HG02852 (cell line): Measurements from ENCODE around the gene COMT.

Experiments used
- ATAC-seq: cut with Tn5 transposase; IDR thresholded peaks from one replicate; pipeline ENCODE4 v1.9.1; 2021; ENCODE audit warnings: mild to moderate bottlenecking, moderate library complexity; ENCODE audit not compliant: unreplicated experiment

Gene COMT

GRCh38 chr22:20009582-20010306 is 68.2 kb downstream of the COMT start:
- no peak for ATAC-seq

DNA sequence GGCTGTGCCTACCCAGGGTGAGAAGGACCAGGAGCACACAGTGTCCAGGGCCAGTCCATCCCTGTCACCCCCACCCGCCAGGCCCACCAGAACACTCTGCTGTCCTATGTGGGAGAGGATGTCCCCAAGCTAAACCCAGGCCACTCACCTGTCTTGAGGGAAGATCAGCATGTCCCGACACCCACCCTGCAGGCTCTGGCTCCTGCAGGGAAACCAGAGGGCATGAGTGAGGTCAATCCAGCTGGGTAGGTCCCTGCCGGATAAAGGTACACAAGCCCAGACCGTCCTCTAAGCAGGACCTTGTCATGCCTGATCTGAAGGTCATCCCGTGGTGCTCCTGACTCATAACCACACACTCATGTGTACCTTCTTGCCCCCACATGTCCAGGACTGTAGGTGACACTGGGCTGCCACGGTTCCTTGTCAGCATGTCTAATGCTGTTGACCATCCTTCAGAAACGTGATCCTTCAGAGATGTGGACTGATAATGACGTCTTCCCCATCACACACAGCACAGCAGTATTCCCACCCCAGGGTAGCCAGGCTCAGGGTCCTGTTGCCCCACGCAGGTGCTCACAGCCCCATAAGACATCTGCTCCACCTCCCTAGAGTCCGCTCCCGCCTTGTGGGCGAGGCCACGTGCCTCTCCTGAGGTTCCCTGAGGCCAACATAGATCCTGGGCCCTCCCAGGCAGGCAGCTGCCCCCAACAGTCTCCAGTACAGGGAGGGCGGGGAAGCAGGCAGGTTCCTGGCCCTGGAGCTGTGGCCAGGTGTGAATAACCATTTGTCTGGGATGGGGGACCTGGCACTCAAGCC is 68.9 kb downstream of the COMT start:
- ATAC-seq = no peak

DNA sequence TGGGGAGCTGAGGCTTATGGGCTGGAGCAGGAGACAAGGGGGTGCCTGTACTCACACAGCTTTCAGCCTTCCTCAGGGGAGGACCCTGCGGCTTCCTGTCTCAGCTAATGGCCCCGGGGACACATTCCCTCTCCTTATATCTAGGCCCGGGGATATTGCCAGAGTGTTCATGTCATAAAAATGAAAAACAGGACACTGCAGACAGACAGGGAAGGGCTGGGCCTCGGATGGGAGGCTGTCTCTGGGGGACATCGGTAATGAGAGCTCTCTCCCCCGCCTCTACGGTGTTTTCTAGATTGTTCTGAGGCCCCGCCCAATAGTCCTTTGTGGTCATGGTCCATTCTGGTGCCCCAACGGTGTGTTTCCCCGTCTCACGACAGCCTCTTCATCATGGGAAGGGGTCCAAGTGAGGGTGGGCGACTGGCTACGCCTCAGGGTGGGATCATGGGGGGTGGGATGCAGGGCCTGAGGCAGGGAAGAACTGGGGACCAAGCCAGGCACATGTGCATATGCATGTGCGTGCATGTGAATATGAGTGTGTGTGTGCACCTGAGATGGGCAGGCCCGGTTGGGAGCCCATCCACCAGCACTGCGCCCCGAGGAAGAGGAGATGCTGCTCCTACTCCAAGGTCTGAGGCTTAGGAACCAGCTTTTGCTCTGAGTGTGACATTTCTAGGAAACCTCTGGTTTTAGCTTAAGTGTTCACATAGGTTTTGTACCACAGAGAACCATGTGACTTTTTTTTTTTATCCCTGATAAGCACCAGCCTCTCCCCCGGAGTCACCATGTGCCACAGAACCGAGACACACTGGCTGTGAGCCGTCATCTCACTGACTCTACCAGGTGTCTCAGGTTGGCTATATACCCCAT is 69.8 kb downstream of the COMT start:
- ATAC-seq = no peak

DNA sequence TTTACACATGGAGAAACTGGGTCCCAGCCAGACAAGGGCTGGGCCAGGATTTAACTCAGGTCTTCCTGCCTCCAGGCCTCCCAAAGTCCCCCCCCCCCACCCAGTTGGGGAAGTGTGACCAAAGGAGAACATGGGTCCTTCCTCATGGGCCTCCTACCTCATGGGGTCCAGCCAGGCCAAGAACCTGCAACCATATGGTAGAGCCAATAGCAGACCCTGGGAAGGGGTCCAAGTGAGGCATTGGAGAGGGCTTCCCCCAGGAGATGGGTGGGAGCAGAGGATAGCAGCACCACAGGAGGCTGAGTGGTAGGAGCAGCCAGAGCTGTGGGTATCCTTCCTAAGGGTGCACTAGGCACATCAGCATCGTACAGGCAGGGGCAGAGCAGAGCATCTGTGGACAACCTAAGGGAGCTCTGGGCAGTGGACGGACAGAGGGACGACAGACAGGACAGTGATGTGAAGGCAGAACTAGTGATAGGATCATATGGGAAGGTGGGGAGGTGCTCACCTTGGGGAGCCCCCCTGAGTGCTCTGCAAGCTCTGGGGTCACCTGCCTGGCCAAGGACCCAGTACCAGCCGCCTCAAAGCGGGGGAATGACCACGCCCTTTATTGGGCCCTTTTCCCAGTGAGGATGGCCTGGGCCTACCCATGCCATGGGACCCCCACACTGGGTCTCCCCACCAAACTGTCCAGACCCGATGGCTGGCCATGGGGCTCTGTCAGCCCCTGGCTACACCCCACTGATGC is 70.6 kb downstream of the COMT start:
- ATAC-seq = no peak

DNA sequence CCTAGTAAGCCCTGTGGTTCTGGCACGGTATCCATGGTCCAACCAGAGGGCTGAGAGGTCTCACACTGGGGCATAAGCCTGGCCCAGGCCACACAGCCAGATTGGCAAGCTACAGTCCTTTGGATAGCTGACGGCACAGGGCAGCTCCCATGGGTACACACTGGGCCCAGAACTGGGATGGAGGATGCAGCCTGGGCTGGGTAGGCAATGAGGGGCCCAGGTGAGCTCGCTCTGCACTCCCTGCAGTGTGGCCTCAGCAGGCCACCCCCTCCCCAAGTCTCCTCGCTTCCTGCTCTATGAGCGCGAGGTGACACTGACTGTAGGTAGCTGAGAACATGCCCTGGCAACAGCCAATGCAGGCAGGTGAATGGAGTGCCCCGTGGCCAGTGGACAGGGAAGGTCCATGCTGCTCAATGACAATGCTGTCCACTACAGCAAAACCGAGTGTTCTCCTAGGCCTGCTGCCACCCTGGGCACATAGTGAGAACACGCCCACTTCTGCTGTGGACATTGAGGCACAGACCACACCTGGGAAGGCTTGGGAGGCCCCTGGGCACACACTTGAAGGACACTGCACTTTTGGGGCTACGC is 71.3 kb downstream of the COMT start:
- no peak for ATAC-seq

GRCh38 chr22:20013382-20013871 is 71.9 kb downstream of the COMT start:
- no peak for ATAC-seq

DNA sequence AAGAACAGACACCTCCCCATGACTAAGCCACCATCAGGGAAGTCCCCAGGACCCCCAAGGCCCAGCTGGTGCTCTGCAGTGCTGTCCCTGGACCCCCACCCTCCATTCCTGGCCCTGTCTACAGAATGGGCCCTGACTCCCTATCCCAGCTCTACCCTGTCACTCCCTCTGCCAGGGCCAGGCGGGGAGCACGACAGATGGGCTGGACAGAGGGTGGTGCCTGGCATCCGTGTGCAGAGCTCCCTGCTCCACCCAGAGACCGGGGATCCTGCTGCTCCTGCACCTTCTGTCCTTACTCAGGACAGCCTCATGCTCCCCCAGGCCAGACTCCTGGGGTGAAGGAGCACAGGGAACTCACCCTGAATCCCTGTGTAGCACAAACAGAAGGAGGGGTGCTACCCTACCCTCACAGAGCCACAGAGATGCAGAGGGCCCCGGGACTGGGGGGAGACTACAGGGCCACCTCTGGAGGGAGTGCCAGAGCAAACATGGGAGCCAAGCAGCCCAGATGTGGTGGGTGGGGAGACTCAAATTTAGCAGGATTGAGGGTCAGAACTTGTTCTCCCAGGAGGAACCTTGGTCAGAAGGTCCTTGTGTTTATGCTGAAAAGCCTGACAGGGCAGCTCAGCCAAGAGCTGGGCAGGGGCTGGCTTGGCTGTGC is 73.1 kb downstream of the COMT start:
- ATAC-seq = no peak

DNA sequence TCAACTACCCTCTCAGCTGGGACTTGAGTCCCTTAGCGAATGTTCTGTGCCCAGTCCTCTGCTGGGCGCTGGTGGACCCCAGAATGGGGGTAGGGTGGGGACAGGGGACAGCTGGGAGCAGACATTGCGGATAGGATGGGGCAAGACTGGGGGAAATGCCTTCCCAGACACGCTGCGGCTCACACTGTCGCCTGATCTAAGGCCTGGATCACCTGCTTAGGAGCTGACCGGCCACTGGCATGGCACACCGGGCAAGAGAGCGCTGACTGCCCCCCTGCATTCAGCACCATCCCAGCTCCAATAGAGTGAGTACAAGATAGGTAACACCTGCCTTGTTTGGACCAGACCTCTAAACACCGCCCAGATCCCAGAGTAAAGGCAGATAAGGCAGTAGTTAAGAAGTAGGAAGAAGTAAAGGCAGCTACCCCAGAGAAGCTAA is 73.6 kb downstream of the COMT start:
- no peak for ATAC-seq

- ATAC-seq = peak; percentile 2
Observed at GRCh38 chr22:20015971-20016733, 74.6 kb downstream of the COMT start.

DNA sequence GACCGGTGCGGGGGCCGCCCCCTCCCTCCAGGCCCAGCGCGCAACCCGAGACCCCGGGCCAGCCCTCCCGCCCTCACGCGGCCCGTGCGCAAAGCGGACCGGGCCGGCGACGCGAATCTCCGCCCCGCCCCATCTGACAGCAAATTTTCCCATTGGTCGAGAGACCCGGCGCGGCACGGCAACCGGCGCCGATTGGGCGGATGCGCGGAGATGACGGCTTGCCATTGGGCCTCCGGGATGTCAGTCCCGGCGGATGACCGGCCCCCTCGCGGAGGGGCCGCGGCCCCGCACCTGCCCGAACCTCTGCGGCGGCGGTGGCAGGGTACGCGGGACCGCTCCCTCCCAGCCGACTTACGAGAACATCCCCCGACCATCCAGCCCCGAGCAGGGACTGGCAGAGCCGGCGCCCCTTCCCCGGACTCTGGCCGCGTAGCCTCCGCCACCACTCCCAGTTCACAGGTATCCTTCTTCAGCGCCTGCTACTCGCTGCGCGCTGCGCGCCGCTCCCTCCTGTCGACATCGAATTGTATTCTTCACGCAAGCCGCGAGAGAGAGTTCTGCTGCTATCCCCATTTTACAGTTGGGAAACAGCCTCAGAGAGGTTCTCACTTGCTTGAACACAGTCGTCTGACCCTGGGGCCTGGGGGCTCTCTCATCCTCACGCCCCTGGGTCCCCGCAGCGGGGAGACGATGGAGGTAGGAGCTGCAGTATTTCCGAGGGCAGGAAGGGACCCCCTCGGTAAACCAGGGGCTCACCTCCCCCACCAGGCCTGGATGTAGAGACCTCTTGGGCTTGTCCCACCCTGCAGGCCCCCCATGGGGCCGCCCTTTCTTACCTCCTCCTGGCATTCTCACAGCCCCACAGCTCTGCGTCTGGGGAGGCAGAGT is 75.4 kb downstream of the COMT start, which contains the start of gene ARVCF:
ARVCF (minus strand) TSS at position 90 of the 888 bp plus-strand sequence. CDS start 26,029 bp downstream, outside the sequence.
- peak; percentile 61 for ATAC-seq

GRCh38 chr22:20017622-20017958 is 76.0 kb downstream of the COMT start:
- no peak for ATAC-seq

DNA sequence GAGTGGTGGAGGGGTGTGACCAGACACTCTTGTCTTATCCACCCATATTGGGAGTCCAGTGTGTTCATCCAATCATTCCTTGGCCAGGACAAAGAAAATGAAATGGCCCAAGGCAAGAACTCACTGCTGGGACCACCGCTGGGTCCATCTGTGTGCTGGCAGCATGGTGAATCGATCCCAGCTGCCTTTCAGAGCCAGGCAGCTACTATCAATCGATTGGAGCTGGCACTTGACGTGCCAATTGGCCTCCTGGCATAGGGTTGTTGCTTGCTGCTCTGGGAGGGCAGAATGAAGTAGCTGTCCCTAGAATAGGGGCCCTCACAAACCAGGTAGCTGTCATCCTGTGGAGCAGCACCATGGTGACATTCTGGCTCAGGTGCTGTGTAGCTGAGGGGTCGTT is 76.4 kb downstream of the COMT start:
- no peak for ATAC-seq
